Natural killer cell (primary cell): Measurements from ENCODE around the gene SPRED3. TPM values are rescaled to one million over a fixed set of nuclear protein-coding genes. Genes with fewer than 3 reads are reported as not detected.
A peak's percentile ranks its signal among the peaks of the same experiment; 100 is the strongest.

Experiments
- ATAC-seq, 3 donors: fragments of 150-1000 bp in 2 of 3; fragments of 200-7000 bp in 1 of 3; cut with Tn5 transposase; 1 replicate in 1 of 3; 2 replicates in 2 of 3; pipeline ENCODE4 v1.10.0; 2021; ENCODE audit warnings: mild to moderate bottlenecking in 2 of 3, moderate library complexity in 2 of 3
- DNase-seq, 2 donors: peaks; one replicate each; pipeline versions ENCODE4 v3.0.0 to v3.0.0-alpha.2; 2013 to 2021; ENCODE audit warnings: mixed read lengths in 1 of 2
- H3K27ac ChIP-seq: one replicate; pipeline ENCODE4 v1.5.1; 2013; ENCODE audit warnings: mild to moderate bottlenecking, low read length
- H3K27me3 ChIP-seq: one replicate; pipeline ENCODE4 v1.6.1; 2013; ENCODE audit warnings: low read length; ENCODE audit not compliant: control insufficient read depth, insufficient read depth
- H3K36me3 ChIP-seq: one replicate; pipeline ENCODE4 v1.6.1; 2013; ENCODE audit warnings: low read length; ENCODE audit not compliant: control insufficient read depth, insufficient read depth
- H3K4me1 ChIP-seq: one replicate; pipeline ENCODE4 v1.6.1; 2013; ENCODE audit warnings: low read length; ENCODE audit not compliant: control insufficient read depth, insufficient read depth
- H3K4me3 ChIP-seq: one replicate; pipeline ENCODE4 v1.5.1; 2013; ENCODE audit warnings: low read length
- H3K9me3 ChIP-seq: one replicate; pipeline ENCODE4 v1.6.1; 2013; ENCODE audit warnings: low read length; ENCODE audit not compliant: control insufficient read depth, insufficient read depth
- H3K27ac Mint-ChIP-seq, 2 donors: one replicate each; pipeline ENCODE4 v1.8.0; 2022; ENCODE audit warnings: mild to moderate bottlenecking in 2 of 2, mixed read lengths in 2 of 2, moderate library complexity in 1 of 2
- H3K27me3 Mint-ChIP-seq, 2 donors: one replicate each; pipeline ENCODE4 v1.8.0; 2022; ENCODE audit warnings: low read depth in 2 of 2, mixed read lengths in 2 of 2
- H3K36me3 Mint-ChIP-seq: one replicate; pipeline ENCODE4 v1.8.0; 2022; ENCODE audit warnings: mixed read lengths
- H3K4me1 Mint-ChIP-seq, 2 donors: one replicate each; pipeline ENCODE4 v1.8.0; 2022; ENCODE audit warnings: mixed read lengths in 2 of 2
- H3K4me3 Mint-ChIP-seq: one replicate; pipeline ENCODE4 v1.8.0; 2022; ENCODE audit warnings: mild to moderate bottlenecking, moderate library complexity, mixed read lengths
- H3K9me3 Mint-ChIP-seq, 2 donors: one replicate each; pipeline ENCODE4 v1.8.0; 2022; ENCODE audit warnings: mixed read lengths in 2 of 2
- CTCF ChIP-seq: fragments of 200-600 bp; IDR thresholded peaks from one replicate; pipeline ENCODE4 v1.8.0; 2022; ENCODE audit warnings: antibody characterized with exemption
- WGBS: methylation state at CpG from one replicate; pipeline ENCODE4 v1.1.7; 2013; ENCODE audit warnings: missing lambda C conversion rate; ENCODE audit not compliant: insufficient coverage; 5-methylcytosine and 5-hydroxymethylcytosine counted together
- intact Hi-C: fragments of 100-400 bp; cut with micrococcal nuclease; formaldehyde crosslinking; loops from one replicate; pipeline ENCODE4 v1.14.2; 2022
- total RNA-seq, 4 donors: library from RNA; stranded (reverse); fragments of 120-200 nt in 1 of 4; gene quantifications; one replicate each; pipeline versions ENCODE4 v1.2.3 to v1.2.4, GENCODE V29; 2013 to 2022

The SPRED3 gene
- total RNA-seq, 3 donors from 2014 or later (not counting 1 experiment from before 2014, with no cell fraction given): 1.1 to 4.2 (median 1.3) TPM

DNA sequence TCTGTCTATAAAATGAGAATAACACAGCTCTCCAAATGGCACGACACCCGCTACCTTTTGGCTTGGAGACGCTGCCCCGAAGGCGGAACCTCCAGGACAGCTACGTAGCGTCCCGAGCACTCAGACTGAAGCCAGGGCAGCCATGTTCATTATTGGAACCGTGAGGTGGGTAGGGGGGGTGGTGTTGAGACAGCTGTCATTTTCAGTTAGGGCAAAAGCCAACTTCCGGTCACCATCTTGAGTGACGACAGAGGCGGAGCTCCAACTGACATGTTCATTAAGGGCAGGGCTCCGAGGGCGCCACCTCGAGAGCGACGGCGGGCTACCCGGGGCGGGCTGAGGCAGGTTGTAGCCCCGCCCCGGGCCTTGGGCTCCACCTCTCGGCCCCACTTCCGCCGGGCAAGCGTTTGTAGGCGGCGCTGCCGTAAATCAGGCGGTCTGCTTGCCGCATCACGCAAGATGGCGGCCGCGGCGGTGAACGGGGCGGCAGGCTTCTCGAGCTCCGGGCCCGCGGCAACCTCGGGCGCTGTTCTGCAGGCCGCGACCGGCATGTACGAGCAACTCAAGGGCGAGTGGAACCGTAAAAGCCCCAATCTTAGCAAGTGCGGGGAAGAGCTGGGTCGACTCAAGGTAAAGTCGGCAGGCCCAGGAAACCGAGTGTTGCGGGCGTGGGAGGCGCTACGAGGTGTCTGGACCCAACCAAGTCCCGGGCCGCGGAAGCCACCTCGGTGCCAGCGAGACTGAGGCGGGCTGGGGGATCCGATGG, 14.0 kb upstream of the SPRED3 start, which contains the start of gene PSMD8:
PSMD8 (plus strand) TSS at position 240 of the 766 bp plus-strand sequence; CDS start at position 271, 31 bp downstream.
- H3K4me3 Mint-ChIP-seq: peak within 1 kb of the TSS; percentile 100
- no peak for TF ChIP-seq CTCF
- peaks cover 8% of the 10 kb centered on the region for H3K36me3 ChIP-seq
- H3K27me3 Mint-ChIP-seq: peaks cover 0 to 4% of the 10 kb centered on the region in 2 donors
- intact Hi-C loops: loop anchor here (1.0 to 2.0 kb wide), 5 partner anchors 14 to 467 kb away; partner anchors contain the start of genes CATSPERG, FAM98C, GGN and SIPA1L3
- no peaks in the 10 kb centered on the region for H3K36me3 Mint-ChIP-seq
- under 1% methylated on average over 65 of the region's 65 CpGs for WGBS
- H3K4me3 ChIP-seq: peak within 1 kb of the TSS; percentile 68
- peak within 1 kb of the TSS; percentile 99 to 100 for H3K27ac Mint-ChIP-seq
- ATAC-seq: peak; percentile 95 to 99 (median 96)
- peaks cover 26% of the 10 kb centered on the region for H3K4me1 ChIP-seq
- H3K9me3 ChIP-seq: no peaks in the 10 kb centered on the region
- no peaks in the 10 kb centered on the region for H3K27me3 ChIP-seq
- H3K9me3 Mint-ChIP-seq: no peaks in the 10 kb centered on the region
- H3K27ac ChIP-seq: peak within 1 kb of the TSS; percentile 91
- peaks cover 25 to 33% of the 10 kb centered on the region in 2 donors for H3K4me1 Mint-ChIP-seq
- DNase-seq: peak; percentile 97 to 99

DNA sequence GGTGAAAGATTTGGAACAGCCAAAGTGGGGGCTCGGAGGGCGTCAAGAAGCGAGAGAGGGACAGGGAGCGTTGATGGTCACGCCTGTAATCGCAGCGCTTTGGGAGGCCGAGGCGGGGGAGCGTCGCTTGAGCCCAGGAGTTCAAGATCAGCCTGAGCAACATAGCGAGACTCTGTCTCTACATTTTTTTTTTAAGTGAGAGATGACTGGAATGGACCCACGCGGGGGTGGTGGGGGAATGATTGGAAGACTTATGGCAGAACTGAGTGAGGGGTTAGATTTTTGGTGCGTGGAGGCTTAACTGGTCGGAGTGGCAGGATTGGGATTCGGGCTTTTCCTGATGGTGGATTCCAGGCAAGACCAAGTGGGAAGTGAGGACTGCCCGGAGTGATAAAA, 13.4 kb upstream of the SPRED3 start:
- Mint-ChIP-seq H3K27ac (peak overlapping the region; percentile 99 to 100), H3K36me3 (no peaks in the 10 kb centered on the region), H3K4me3 (peak overlapping the region; percentile 100), H3K9me3 (no peaks in the 10 kb centered on the region), H3K27me3 (peaks cover 0 to 4% of the 10 kb centered on the region in 2 donors), H3K4me1 (peaks cover 25 to 33% of the 10 kb centered on the region in 2 donors)
- no peak for ATAC-seq
- peaks cover 10% of the 10 kb centered on the region for H3K36me3 ChIP-seq
- peaks cover 26% of the 10 kb centered on the region for H3K4me1 ChIP-seq
- no peak for TF ChIP-seq CTCF
- peak overlapping the region; percentile 83 for H3K27ac ChIP-seq
- 3% methylated on average over 18 of the region's 18 CpGs for WGBS
- DNase-seq: no peak
- intact Hi-C loops: loop anchor here (2.0 kb wide), 2 partner anchors 14 to 28 kb away; partner anchors contain the start of genes FAM98C, GGN and SPRED3
- H3K4me3 ChIP-seq: peak overlapping the region; percentile 68
- H3K27me3 ChIP-seq: no peaks in the 10 kb centered on the region
- no peaks in the 10 kb centered on the region for H3K9me3 ChIP-seq

DNA sequence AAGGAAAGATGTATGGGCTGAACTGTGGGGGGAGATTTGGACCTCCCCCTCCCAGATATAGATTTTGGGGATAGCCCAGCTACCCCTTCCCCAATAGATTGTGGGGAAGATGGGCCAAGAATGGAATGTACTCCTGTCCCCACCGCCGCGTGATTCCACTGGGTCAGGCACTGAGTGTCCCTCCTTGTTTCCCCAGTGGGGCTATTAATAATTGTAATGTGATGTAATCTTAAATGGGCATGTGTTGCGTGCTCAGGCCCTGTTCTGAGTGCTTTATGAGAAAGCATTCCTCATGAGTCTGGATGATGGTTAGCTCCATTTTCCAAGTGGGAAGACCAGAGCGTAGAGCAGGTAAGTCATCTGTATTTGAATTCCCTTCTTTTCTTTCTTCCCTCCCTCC, 12.7 kb upstream of the SPRED3 start:
- no peaks in the 10 kb centered on the region for H3K9me3 ChIP-seq
- intact Hi-C loops: loop anchor here (2.0 kb wide), 2 partner anchors 13 to 27 kb away; partner anchors contain the start of genes FAM98C, GGN and SPRED3
- H3K4me3 ChIP-seq: no peak overlapping the region
- peaks cover 26% of the 10 kb centered on the region for H3K4me1 ChIP-seq
- Mint-ChIP-seq H3K9me3 (no peaks in the 10 kb centered on the region), H3K4me1 (peaks cover 25 to 33% of the 10 kb centered on the region in 2 donors), H3K27ac (peak overlapping the region; percentile 99 to 100), H3K36me3 (no peaks in the 10 kb centered on the region), H3K4me3 (peak overlapping the region; percentile 100), H3K27me3 (no peaks in the 10 kb centered on the region)
- no peak overlapping the region for H3K27ac ChIP-seq
- DNase-seq: no peak
- H3K27me3 ChIP-seq: no peaks in the 10 kb centered on the region
- H3K36me3 ChIP-seq: peaks cover 12% of the 10 kb centered on the region
- no peak for ATAC-seq
- TF ChIP-seq CTCF: no peak
- 93% methylated on average over 5 of the region's 5 CpGs for WGBS
